Loucy (cell line): Measurements from ENCODE around the gene ZRANB1.

Source experiments
- H2AFZ ChIP-seq: fragments of 200-600 bp; sonication (generic); 2 replicates; pipeline ENCODE4 v1.6.0; 2016; ENCODE audit warnings: antibody characterized with exemption, mild to moderate bottlenecking, low read length, moderate library complexity
- H3F3A ChIP-seq: fragments of 200-600 bp; 2 replicates; pipeline ENCODE4 v1.6.0; 2016; ENCODE audit warnings: antibody characterized with exemption, low read depth, mild to moderate bottlenecking
- H3K27me3 ChIP-seq: fragments of 200-600 bp; sonication (generic); 2 replicates; pipeline ENCODE4 v1.6.1; 2014; ENCODE audit warnings: low read length, mild to moderate bottlenecking; ENCODE audit not compliant: insufficient read depth, poor library complexity, severe bottlenecking
- H3K36me3 ChIP-seq: fragments of 200-600 bp; sonication (generic); 2 replicates; pipeline ENCODE4 v1.6.1; 2016; ENCODE audit warnings: low read length; ENCODE audit not compliant: insufficient read depth
- H3K4me1 ChIP-seq: fragments of 200-600 bp; sonication (generic); 2 replicates; pipeline ENCODE4 v1.5.1; 2014; ENCODE audit warnings: low read length, mild to moderate bottlenecking; ENCODE audit not compliant: insufficient read depth, poor library complexity, severe bottlenecking
- H3K4me2 ChIP-seq: fragments of 200-600 bp; sonication (generic); 2 replicates; pipeline ENCODE4 v1.6.0; 2014; ENCODE audit warnings: antibody characterized with exemption, low read length, low read depth, mild to moderate bottlenecking; ENCODE audit not compliant: poor library complexity, severe bottlenecking
- H3K4me3 ChIP-seq: fragments of 200-600 bp; sonication (generic); 2 replicates; pipeline ENCODE4 v1.5.1; 2014; ENCODE audit warnings: low read length, mild to moderate bottlenecking, mixed read lengths; ENCODE audit not compliant: poor library complexity, severe bottlenecking
- H3K79me2 ChIP-seq: fragments of 200-600 bp; sonication (generic); 2 replicates; pipeline ENCODE4 v1.6.1; 2014; ENCODE audit warnings: low read length; ENCODE audit not compliant: insufficient read depth
- H3K9ac ChIP-seq: fragments of 200-600 bp; sonication (generic); 2 replicates; pipeline ENCODE4 v1.6.0; 2014; ENCODE audit warnings: mild to moderate bottlenecking, low read depth, low read length, moderate library complexity; ENCODE audit not compliant: poor library complexity, severe bottlenecking
- H3K9me2 ChIP-seq: fragments of 200-600 bp; sonication (generic); replicated peaks from 2 replicates; pipeline ENCODE4 v1.6.1; 2016; ENCODE audit warnings: low read depth, low read length, mixed read lengths
- H3K9me3 ChIP-seq: fragments of 200-600 bp; sonication (generic); 2 replicates; pipeline ENCODE4 v1.6.1; 2014; ENCODE audit warnings: mild to moderate bottlenecking, antibody characterized with exemption, low read length, low read depth; ENCODE audit not compliant: insufficient read depth
- H4K20me1 ChIP-seq: fragments of 200-600 bp; sonication (generic); 2 replicates; pipeline ENCODE4 v1.6.0; 2014; ENCODE audit warnings: antibody characterized with exemption, low read length, mild to moderate bottlenecking; ENCODE audit not compliant: insufficient read depth, poor library complexity, severe bottlenecking
- CTCF ChIP-seq: fragments of 200-600 bp; sonication (generic); conservative IDR thresholded peaks from 2 replicates; pipeline ENCODE4 v1.5.1; 2014; ENCODE audit warnings: mild to moderate bottlenecking, antibody characterized with exemption, low read length
- EZH2phosphoT487 ChIP-seq: fragments of 200-600 bp; IDR thresholded peaks from 2 replicates; pipeline ENCODE4 v1.6.1; 2018; ENCODE audit warnings: antibody characterized with exemption, mild to moderate bottlenecking, moderate library complexity, borderline replicate concordance

Gene ZRANB1

DNA sequence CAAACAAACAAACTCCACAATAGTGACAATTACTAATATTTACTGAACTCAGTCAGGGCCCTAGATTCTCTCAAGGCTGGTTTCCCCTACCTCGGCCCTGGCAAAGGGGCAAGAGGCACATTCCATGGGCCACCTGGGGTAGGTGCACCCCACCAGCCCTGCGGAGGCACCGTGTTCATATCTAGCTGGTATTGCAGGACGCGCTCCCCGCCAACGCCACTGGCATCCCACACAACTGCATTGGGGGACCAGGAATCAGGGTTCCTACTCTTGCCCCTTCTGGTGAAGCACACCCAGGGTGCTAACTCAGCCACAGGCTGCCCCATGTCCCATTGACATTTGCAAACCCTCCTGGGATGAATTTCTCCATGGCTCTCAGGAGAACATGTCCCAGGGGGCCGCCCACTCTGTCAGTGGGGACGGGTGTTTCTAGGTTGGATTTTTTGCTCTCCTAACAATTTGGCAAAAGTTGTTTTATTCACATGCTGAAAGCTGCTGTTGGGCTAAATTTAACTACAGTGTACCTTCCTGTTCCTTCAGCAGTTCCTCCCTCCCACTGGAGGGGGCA, 76.7 kb downstream of the ZRANB1 start:
- Histone ChIP-seq H2AFZ (no peak overlapping the region), H3K4me1 (no peaks in the 10 kb centered on the region), H3K9me3 (no peaks in the 10 kb centered on the region), H3F3A (no peaks in the 10 kb centered on the region), H3K27me3 (no peaks in the 10 kb centered on the region), H3K4me3 (no peak overlapping the region), H3K36me3 (no peaks in the 10 kb centered on the region), H3K79me2 (no peaks in the 10 kb centered on the region), H3K9me2 (no peaks in the 10 kb centered on the region), H3K9ac (no peak overlapping the region), H4K20me1 (no peaks in the 10 kb centered on the region), H3K4me2 (no peak overlapping the region)
- TF ChIP-seq EZH2phosphoT487 (no peak), CTCF (no peak)

DNA sequence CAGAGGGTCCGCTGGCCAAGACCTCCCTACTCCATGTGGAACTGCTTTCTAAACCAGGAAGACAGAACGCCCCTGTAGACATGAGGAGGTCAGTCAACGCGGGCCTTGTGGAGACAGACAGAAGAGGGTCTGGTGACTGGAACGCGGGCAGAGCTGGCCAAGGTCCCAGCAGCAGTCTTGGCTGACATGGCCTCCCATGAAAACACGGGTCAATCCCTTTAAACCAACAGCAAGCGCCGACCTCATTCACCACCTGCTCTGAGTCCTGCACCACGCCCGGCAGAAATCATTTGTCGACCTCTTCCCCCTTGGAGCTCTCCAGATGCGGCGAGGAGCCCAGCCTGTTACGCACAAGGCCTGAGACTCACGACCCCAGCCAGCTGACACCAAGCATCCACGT, 78.5 kb downstream of the ZRANB1 start:
- no peaks in the 10 kb centered on the region for H3F3A ChIP-seq
- H3K9ac ChIP-seq, result no peak overlapping the region
- no peaks in the 10 kb centered on the region for H3K36me3 ChIP-seq
- no peak overlapping the region for H2AFZ ChIP-seq
- TF ChIP-seq CTCF, result no peak
- TF ChIP-seq EZH2phosphoT487, result no peak
- H3K79me2 ChIP-seq, result no peaks in the 10 kb centered on the region
- no peak overlapping the region for H3K4me3 ChIP-seq
- no peaks in the 10 kb centered on the region for H3K9me2 ChIP-seq
- no peak overlapping the region for H3K4me2 ChIP-seq
- H4K20me1 ChIP-seq, result no peaks in the 10 kb centered on the region
- H3K9me3 ChIP-seq, result no peaks in the 10 kb centered on the region
- no peaks in the 10 kb centered on the region for H3K4me1 ChIP-seq
- no peaks in the 10 kb centered on the region for H3K27me3 ChIP-seq

GRCh38 chr10:125020871-125021270, 78.9 kb downstream of the ZRANB1 start:
- no peaks in the 10 kb centered on the region for H4K20me1 ChIP-seq
- no peak overlapping the region for H3K9ac ChIP-seq
- TF ChIP-seq CTCF, result no peak
- no peak for TF ChIP-seq EZH2phosphoT487
- H3K9me2 ChIP-seq, result no peaks in the 10 kb centered on the region
- H3K36me3 ChIP-seq, result no peaks in the 10 kb centered on the region
- H3F3A ChIP-seq, result no peaks in the 10 kb centered on the region
- H3K4me1 ChIP-seq, result no peaks in the 10 kb centered on the region
- no peaks in the 10 kb centered on the region for H3K27me3 ChIP-seq
- no peaks in the 10 kb centered on the region for H3K79me2 ChIP-seq
- no peak overlapping the region for H3K4me2 ChIP-seq
- H2AFZ ChIP-seq, result no peak overlapping the region
- no peaks in the 10 kb centered on the region for H3K9me3 ChIP-seq
- H3K4me3 ChIP-seq, result no peak overlapping the region
